Kidney epithelial cell (primary cell): ENCODE measurements around the gene ACSF2. TPM values are rescaled to one million over a fixed set of nuclear protein-coding genes. Genes with fewer than 3 reads are reported as not detected.

Experiments
- DNase-seq: peaks from one replicate; pipeline ENCODE4 v3.0.0-alpha.2; 2010; ENCODE audit warnings: low read depth
- H3K27me3 ChIP-seq: 2 replicates; pipeline ENCODE4 v1.6.0; 2011; ENCODE audit warnings: low read length; ENCODE audit not compliant: control insufficient read depth, insufficient read depth
- H3K36me3 ChIP-seq: 2 replicates; pipeline ENCODE4 v1.5.1; 2011; ENCODE audit warnings: low read length; ENCODE audit not compliant: control insufficient read depth, insufficient read depth
- H3K4me3 ChIP-seq: 2 replicates; pipeline ENCODE4 v1.5.1; 2011; ENCODE audit warnings: low read depth, mild to moderate bottlenecking, control low read depth, low read length
- total RNA-seq: library from RNA; depleted of rRNA; stranded (reverse); fragments of >200 nt; gene quantifications from 2 replicates; pipeline ENCODE4 v1.2.3, GENCODE V29; 2015
- TF ChIP-seq, protein P1 (sequence below): IDR thresholded peaks from 2 replicates; pipeline ENCODE4 v1.5.1; 2011; ENCODE audit warnings: mild to moderate bottlenecking, moderate library complexity, low read length, control low read depth, inconsistent platforms; ENCODE audit not compliant: insufficient read depth, poor library complexity, severe bottlenecking

ACSF2 gene
- total RNA-seq, 1 donor from 2014 or later: 24.8 TPM

DNA sequence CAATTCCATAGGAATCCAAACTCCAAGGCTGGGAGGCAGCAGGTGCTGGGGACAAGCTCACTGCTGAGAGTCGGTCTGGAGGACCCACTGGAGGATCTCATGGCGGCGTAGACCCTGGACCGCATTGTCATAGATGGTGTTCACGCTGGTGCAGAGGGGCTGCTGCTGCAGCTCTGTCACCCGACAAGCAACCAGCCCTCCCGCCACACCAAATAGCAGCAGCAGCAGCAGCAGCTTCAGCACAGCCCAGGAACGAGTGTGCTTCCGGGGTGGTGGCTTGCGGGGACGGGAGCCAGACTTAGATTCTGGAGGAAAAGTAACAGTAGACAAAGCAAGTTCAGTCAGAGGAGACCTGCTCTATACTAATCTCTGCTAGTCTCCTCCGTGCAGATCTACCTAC is 43.1 kb upstream of the ACSF2 start:
- DNase-seq: no peak
- no peaks in the 10 kb centered on the region for H3K27me3 ChIP-seq
- no peak overlapping the region for H3K4me3 ChIP-seq
- H3K36me3 ChIP-seq: peaks cover 5% of the 10 kb centered on the region
- TF ChIP-seq, protein P1, sequence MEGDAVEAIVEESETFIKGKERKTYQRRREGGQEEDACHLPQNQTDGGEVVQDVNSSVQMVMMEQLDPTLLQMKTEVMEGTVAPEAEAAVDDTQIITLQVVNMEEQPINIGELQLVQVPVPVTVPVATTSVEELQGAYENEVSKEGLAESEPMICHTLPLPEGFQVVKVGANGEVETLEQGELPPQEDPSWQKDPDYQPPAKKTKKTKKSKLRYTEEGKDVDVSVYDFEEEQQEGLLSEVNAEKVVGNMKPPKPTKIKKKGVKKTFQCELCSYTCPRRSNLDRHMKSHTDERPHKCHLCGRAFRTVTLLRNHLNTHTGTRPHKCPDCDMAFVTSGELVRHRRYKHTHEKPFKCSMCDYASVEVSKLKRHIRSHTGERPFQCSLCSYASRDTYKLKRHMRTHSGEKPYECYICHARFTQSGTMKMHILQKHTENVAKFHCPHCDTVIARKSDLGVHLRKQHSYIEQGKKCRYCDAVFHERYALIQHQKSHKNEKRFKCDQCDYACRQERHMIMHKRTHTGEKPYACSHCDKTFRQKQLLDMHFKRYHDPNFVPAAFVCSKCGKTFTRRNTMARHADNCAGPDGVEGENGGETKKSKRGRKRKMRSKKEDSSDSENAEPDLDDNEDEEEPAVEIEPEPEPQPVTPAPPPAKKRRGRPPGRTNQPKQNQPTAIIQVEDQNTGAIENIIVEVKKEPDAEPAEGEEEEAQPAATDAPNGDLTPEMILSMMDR: no peak

DNA sequence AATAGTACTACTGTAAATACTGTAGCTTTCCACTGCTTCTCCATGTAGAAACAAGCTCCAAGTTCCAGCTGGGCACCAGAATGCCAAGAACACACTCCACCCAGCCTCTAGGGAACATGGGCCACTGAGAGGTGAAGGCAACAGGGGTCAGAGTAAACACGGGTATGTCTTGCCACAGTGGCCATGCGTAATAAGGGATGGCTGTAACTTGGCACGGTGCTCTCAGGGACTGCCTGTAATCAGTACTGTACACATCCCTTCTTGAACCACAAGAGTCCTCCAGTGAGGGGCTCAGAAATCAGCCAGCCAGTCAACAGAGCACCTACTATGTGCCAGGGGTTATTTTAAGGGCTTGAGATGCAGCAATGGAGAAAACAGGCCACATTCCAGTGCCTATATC is 39.5 kb upstream of the ACSF2 start:
- Histone ChIP-seq H3K36me3 (peaks cover 8% of the 10 kb centered on the region), H3K27me3 (no peaks in the 10 kb centered on the region), H3K4me3 (no peak overlapping the region)
- TF ChIP-seq, protein P1: no peak
- DNase-seq: no peak

DNA sequence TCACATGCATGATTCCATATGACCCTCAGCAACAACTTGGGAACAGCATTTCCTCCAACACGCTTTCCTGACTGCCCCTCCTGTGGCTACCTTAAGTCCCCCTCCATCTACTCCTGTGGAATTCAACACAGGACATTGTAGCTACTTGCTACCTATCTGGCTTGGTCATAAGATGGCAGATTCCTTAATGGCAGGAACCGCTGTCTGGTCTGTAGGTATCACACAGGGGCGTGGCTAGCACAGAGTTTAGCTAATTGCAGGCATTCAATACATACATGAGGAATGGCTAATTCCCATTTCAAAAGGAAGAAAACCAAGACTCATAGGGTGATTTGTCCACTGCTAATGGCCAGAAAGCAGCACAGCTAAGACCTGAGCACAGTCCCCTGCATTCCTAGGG is 37.3 kb upstream of the ACSF2 start:
- Histone ChIP-seq H3K4me3 (no peak overlapping the region), H3K27me3 (no peaks in the 10 kb centered on the region), H3K36me3 (peaks cover 9% of the 10 kb centered on the region)
- TF ChIP-seq, protein P1: no peak
- no peak for DNase-seq

DNA sequence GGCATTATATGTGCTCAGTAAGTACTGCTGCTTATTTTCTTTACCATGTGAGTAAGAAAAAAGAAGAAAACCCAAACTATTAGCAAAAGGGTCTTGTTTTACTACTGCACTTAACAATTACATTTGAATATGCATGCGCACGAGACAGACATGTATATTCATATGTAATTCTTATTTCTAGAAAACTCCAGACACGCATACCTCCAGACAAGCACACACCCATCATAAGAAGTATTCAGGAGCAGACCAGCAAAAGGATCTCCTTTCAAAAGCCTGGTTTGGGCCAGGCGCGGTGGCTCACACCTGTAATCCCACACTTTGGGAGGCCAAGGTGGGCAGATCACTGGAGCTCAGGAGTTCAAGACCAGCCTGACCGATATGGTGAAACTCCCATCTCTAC is 36.5 kb upstream of the ACSF2 start:
- TF ChIP-seq, protein P1: no peak
- Histone ChIP-seq H3K4me3 (no peak overlapping the region), H3K36me3 (peaks cover 9% of the 10 kb centered on the region), H3K27me3 (no peaks in the 10 kb centered on the region)
- DNase-seq: no peak

DNA sequence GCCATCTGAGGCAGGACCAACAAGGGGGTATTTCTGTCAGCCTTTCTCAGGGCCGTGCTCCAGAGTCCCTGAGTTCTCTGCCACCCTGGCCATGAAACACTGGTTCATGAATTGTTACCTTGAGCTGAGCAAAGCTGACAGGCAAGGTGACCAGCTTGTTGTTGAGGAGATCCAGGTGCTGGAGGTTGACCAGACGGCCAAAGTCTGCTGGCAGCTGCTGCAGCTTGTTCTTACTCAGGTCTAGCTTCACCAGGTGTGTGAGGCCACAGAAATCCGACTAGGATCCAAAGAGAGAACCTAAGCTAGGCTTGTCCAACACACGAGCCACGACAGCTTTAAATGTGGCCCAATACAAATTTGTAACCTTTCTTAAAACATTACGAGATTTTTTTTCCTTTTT is 33.4 kb upstream of the ACSF2 start:
- Histone ChIP-seq H3K36me3 (peaks cover 6% of the 10 kb centered on the region), H3K4me3 (no peak overlapping the region)

DNA sequence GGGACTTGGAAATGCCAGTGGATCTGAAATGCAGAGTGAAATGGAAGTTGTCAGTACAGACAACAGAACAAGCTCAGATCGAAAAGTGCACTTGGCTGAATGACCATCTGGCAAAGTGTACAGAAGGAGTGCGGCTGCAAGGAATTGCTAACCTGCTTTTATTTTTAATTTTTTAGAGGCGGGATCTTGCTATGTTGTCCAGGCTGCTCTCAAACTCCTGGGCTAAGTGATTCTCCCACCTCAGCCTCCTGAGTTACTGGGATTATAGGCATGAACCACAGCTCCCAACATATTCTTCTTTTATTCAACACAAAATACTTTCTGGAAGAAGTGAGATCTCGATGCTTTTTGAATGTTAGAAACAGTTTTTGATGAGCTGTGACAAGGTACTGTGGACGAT is 32.3 kb upstream of the ACSF2 start:
- Histone ChIP-seq H3K36me3 (peaks cover 6% of the 10 kb centered on the region), H3K27me3 (no peaks in the 10 kb centered on the region), H3K4me3 (no peak overlapping the region)
- TF ChIP-seq, protein P1: no peak
- no peak for DNase-seq

More for the DNA sequence above, 33.4 kb upstream of the ACSF2 start:
- no peak for DNase-seq
- no peaks in the 10 kb centered on the region for H3K27me3 ChIP-seq
- TF ChIP-seq, protein P1: no peak
